Large intestine (tissue), 3 donors: ENCODE data around the gene EBP. TPM values are rescaled to one million over a fixed set of nuclear protein-coding genes. Genes with fewer than 3 reads are reported as not detected.

ENCODE experiments used
- DNase-seq, 2 donors: peaks; one replicate each; pipeline versions ENCODE4 v3.0.0 to v3.0.0-alpha.2; 2013
- H3K27ac ChIP-seq: one replicate; pipeline ENCODE4 v1.5.1; 2013; ENCODE audit warnings: low read length
- H3K27me3 ChIP-seq: 2 replicates; pipeline ENCODE4 v1.6.1; 2013; ENCODE audit warnings: low read length; ENCODE audit not compliant: control insufficient read depth, insufficient read depth
- H3K36me3 ChIP-seq: 2 replicates; pipeline ENCODE4 v1.6.1; 2013; ENCODE audit warnings: low read length; ENCODE audit not compliant: control insufficient read depth, insufficient read depth
- H3K4me1 ChIP-seq: one replicate; pipeline ENCODE4 v1.6.1; 2013; ENCODE audit warnings: low read length; ENCODE audit not compliant: control insufficient read depth, insufficient read depth
- H3K4me3 ChIP-seq: one replicate; pipeline ENCODE4 v1.5.1; 2013; ENCODE audit warnings: low read length
- H3K9me3 ChIP-seq: one replicate; pipeline ENCODE4 v1.6.1; 2013; ENCODE audit warnings: mild to moderate bottlenecking, low read depth, low read length, moderate library complexity; ENCODE audit not compliant: control insufficient read depth
- WGBS: methylation state at CpG from one replicate; pipeline ENCODE4 v1.1.5; 2013; ENCODE audit warnings: low lambda C conversion rate; ENCODE audit not compliant: insufficient coverage; 5-methylcytosine and 5-hydroxymethylcytosine counted together
- polyA plus RNA-seq: library from polyadenylated mRNA; unstranded; fragments of 120-200 nt; gene quantifications from one replicate; pipeline ENCODE4 v1.2.1, GENCODE V29; 2013

EBP gene
- polyA plus RNA-seq, 1 donor: 110 TPM

- Histone ChIP-seq H3K4me1 (no peaks in the 10 kb centered on the region), H3K9me3 (no peaks in the 10 kb centered on the region), H3K4me3 (no peak overlapping the region), H3K27me3 (no peaks in the 10 kb centered on the region), H3K36me3 (no peaks in the 10 kb centered on the region), H3K27ac (no peak overlapping the region)
- WGBS: no CpG with 5 or more reads among the region's 9 CpGs
- no peak for DNase-seq
These were observed 29.8 kb upstream of the EBP start for GRCh38 chrX:48491809-48492208.

GRCh38 chrX:48492293-48492910, 29.2 kb upstream of the EBP start:
- no peak for DNase-seq
- Histone ChIP-seq H3K36me3 (no peaks in the 10 kb centered on the region), H3K4me1 (no peaks in the 10 kb centered on the region), H3K4me3 (no peak overlapping the region), H3K9me3 (no peaks in the 10 kb centered on the region), H3K27me3 (no peaks in the 10 kb centered on the region), H3K27ac (no peak overlapping the region)
- no CpG with 5 or more reads among the region's 7 CpGs for WGBS

GRCh38 chrX:48493890-48494364, 27.7 kb upstream of the EBP start:
- Histone ChIP-seq H3K4me3 (no peak overlapping the region), H3K27ac (no peak overlapping the region), H3K4me1 (no peaks in the 10 kb centered on the region), H3K27me3 (no peaks in the 10 kb centered on the region), H3K9me3 (no peaks in the 10 kb centered on the region), H3K36me3 (no peaks in the 10 kb centered on the region)
- peak in 1 of 2 donors; percentile 8 for DNase-seq
- no CpG with 5 or more reads among the region's 10 CpGs for WGBS

- Histone ChIP-seq H3K27me3 (no peaks in the 10 kb centered on the region), H3K4me1 (no peaks in the 10 kb centered on the region), H3K9me3 (no peaks in the 10 kb centered on the region), H3K36me3 (no peaks in the 10 kb centered on the region), H3K27ac (no peak overlapping the region), H3K4me3 (no peak overlapping the region)
- DNase-seq: no peak
- WGBS: no CpG with 5 or more reads among the region's 4 CpGs
These were observed 24.9 kb upstream of the EBP start for GRCh38 chrX:48496660-48497059.

- Histone ChIP-seq H3K27ac (no peak overlapping the region), H3K36me3 (no peaks in the 10 kb centered on the region), H3K27me3 (no peaks in the 10 kb centered on the region), H3K4me1 (no peaks in the 10 kb centered on the region), H3K9me3 (no peaks in the 10 kb centered on the region), H3K4me3 (no peak overlapping the region)
- no CpG with 5 or more reads among the region's 5 CpGs for WGBS
- DNase-seq: no peak
These were observed 23.7 kb upstream of the EBP start for GRCh38 chrX:48497871-48498270.

GRCh38 chrX:48498374-48498809, 23.2 kb upstream of the EBP start:
- Histone ChIP-seq H3K4me3 (no peak overlapping the region), H3K36me3 (no peaks in the 10 kb centered on the region), H3K4me1 (no peaks in the 10 kb centered on the region), H3K9me3 (no peaks in the 10 kb centered on the region), H3K27me3 (no peaks in the 10 kb centered on the region), H3K27ac (no peak overlapping the region)
- DNase-seq: no peak
- no CpG with 5 or more reads among the region's 6 CpGs for WGBS

- no peaks in the 10 kb centered on the region for H3K36me3 ChIP-seq
- no peaks in the 10 kb centered on the region for H3K4me1 ChIP-seq
- H3K27me3 ChIP-seq: no peaks in the 10 kb centered on the region
- no CpG with 5 or more reads among the region's 7 CpGs for WGBS
- no peak for DNase-seq
- no peaks in the 10 kb centered on the region for H3K9me3 ChIP-seq
- H3K27ac ChIP-seq: no peak overlapping the region
- no peak overlapping the region for H3K4me3 ChIP-seq
These were observed 17.3 kb upstream of the EBP start for GRCh38 chrX:48504261-48504660.

GRCh38 chrX:48505481-48505880, 16.1 kb upstream of the EBP start:
- H3K4me1 ChIP-seq: no peaks in the 10 kb centered on the region
- DNase-seq: no peak
- no peaks in the 10 kb centered on the region for H3K9me3 ChIP-seq
- H3K4me3 ChIP-seq: no peak overlapping the region
- H3K27me3 ChIP-seq: no peaks in the 10 kb centered on the region
- H3K27ac ChIP-seq: no peak overlapping the region
- no peaks in the 10 kb centered on the region for H3K36me3 ChIP-seq
- no CpG with 5 or more reads among the region's 5 CpGs for WGBS

- Histone ChIP-seq H3K27ac (no peak overlapping the region), H3K27me3 (no peaks in the 10 kb centered on the region), H3K4me3 (no peak overlapping the region), H3K36me3 (no peaks in the 10 kb centered on the region), H3K4me1 (no peaks in the 10 kb centered on the region), H3K9me3 (no peaks in the 10 kb centered on the region)
- no peak for DNase-seq
- no CpG with 5 or more reads among the region's 5 CpGs for WGBS
These were observed 14.4 kb upstream of the EBP start for GRCh38 chrX:48507246-48507645.

GRCh38 chrX:48508400-48509244, 13.0 kb upstream of the EBP start, which contains the start of gene PORCN:
PORCN (plus strand) TSS chrX:48508992; CDS start chrX:48509821, 829 bp downstream.
- Histone ChIP-seq H3K27ac (no peak within 1 kb of the TSS), H3K36me3 (peaks cover 3% of the 10 kb centered on the region), H3K9me3 (no peaks in the 10 kb centered on the region), H3K27me3 (no peaks in the 10 kb centered on the region), H3K4me3 (peak within 1 kb of the TSS; percentile 67), H3K4me1 (no peaks in the 10 kb centered on the region)
- WGBS: no CpG with 5 or more reads among the region's 65 CpGs
- peak; percentile 26 to 63 for DNase-seq
